A549 (cell line): ENCODE results near the gene RMND5B. TPM values are rescaled to one million over a fixed set of nuclear protein-coding genes. Genes with fewer than 3 reads are reported as not detected.

ENCODE experiments used
- ATAC-seq, 2 experiments: fragments of 200-7000 bp in 1 of 2; fragments of >200 bp in 1 of 2; cut with Nextera tagmentation in 1 of 2; cut with Tn5 transposase in 1 of 2; 3 replicates each; pipeline versions ENCODE4 v1.8.0 to v1.9.1; 2018 to 2020; ENCODE audit warnings: mild to moderate bottlenecking in 1 of 2, moderate library complexity in 1 of 2
- CTCF ChIA-PET: fragments of 300-600 bp; sonication (Branson Sonifier 250); formaldehyde crosslinking; extraction: SDS; loops from one replicate; lab custom pipeline; 2021; ENCODE audit warnings: antibody characterized with exemption, inconsistent platforms; lab: Yijun Ruan, JAX
- POLR2A ChIA-PET: fragments of 350-600 bp; formaldehyde crosslinking; extraction: SDS; loops from one replicate; lab custom pipeline; 2021; ENCODE audit warnings: antibody characterized with exemption, inconsistent platforms; lab: Yijun Ruan, JAX
- DNase-seq, 2 experiments: peaks; one replicate each; pipeline versions ENCODE4 v3.0.0 to v3.0.0-alpha.2; 2011 to 2016; ENCODE audit warnings: low read depth in 1 of 2, low spot score in 1 of 2
- FAIRE-seq: peaks from 2 replicates; lab custom pipeline; 2011; peaks lifted over from hg19 to GRCh38; lab: Jason Lieb, UNC
- H3K27ac ChIP-seq, 2 experiments: fragments of >200 bp; sonication (Bioruptor Twin); formaldehyde crosslinking; 3 replicates each; pipeline ENCODE4 v1.5.1; 2016 to 2017
- H3K4me1 ChIP-seq: fragments of >200 bp; sonication (Bioruptor Twin); formaldehyde crosslinking; 3 replicates; pipeline ENCODE4 v1.6.1; 2016
- H3K4me2 ChIP-seq: fragments of >200 bp; sonication (Bioruptor Twin); formaldehyde crosslinking; 3 replicates; pipeline ENCODE4 v1.6.1; 2016
- H3K4me3 ChIP-seq: fragments of >200 bp; sonication (Bioruptor Twin); formaldehyde crosslinking; 3 replicates; pipeline ENCODE4 v1.5.1; 2016
- H3K9me3 ChIP-seq: fragments of >200 bp; sonication (Bioruptor Twin); formaldehyde crosslinking; 3 replicates; pipeline ENCODE4 v1.6.1; 2016
- ATOH8 ChIP-seq: fragments of 250-450 bp; sonication (Bioruptor Pico); IDR thresholded peaks from 2 replicates; pipeline ENCODE4 v1.5.0; 2020; ENCODE audit warnings: low read depth, mild to moderate bottlenecking, moderate library complexity
- BHLHE40 ChIP-seq: IDR thresholded peaks from 2 replicates; pipeline ENCODE4 v1.6.1; 2012; ENCODE audit warnings: low read depth, low read length, inconsistent platforms
- CHD2 ChIP-seq: fragments of 150-350 bp; IDR thresholded peaks from 2 replicates; pipeline ENCODE4 v1.6.1; 2014; ENCODE audit warnings: low read length; ENCODE audit not compliant: partially characterized antibody
- ESRRA ChIP-seq: fragments of 150-350 bp; IDR thresholded peaks from 2 replicates; pipeline ENCODE4 v1.6.1; 2014; ENCODE audit warnings: mild to moderate bottlenecking, low read length, borderline replicate concordance
- FOSB ChIP-seq: fragments of 250-450 bp; sonication (Bioruptor Pico); IDR thresholded peaks from 2 replicates; pipeline ENCODE4 v1.5.0; 2020; ENCODE audit warnings: mild to moderate bottlenecking, moderate library complexity
- HES2 ChIP-seq: fragments of >200 bp; sonication (Bioruptor Twin); formaldehyde crosslinking; IDR thresholded peaks from 2 replicates; pipeline ENCODE4 v1.6.1; 2016
- HOXA7 ChIP-seq: fragments of 250-450 bp; sonication (Bioruptor Pico); IDR thresholded peaks from 2 replicates; pipeline ENCODE4 v1.5.0; 2020; ENCODE audit warnings: mild to moderate bottlenecking, moderate library complexity
- JUN ChIP-seq, 2 experiments: fragments of >200 bp; sonication (Bioruptor Twin); formaldehyde crosslinking; IDR thresholded peaks; 2 replicates in 1 of 2; 3 replicates in 1 of 2; pipeline ENCODE4 v1.6.1; 2016 to 2017
- KDM5A ChIP-seq: fragments of 200-600 bp; sonication (generic); IDR thresholded peaks from 2 replicates; pipeline ENCODE4 v1.6.1; 2016; ENCODE audit warnings: antibody characterized with exemption, mild to moderate bottlenecking
- MAFK ChIP-seq: fragments of 450-650 bp; IDR thresholded peaks from 2 replicates; pipeline ENCODE4 v1.6.1; 2014; ENCODE audit not compliant: partially characterized antibody
- MAX ChIP-seq: IDR thresholded peaks from 2 replicates; pipeline ENCODE4 v1.6.1; 2012
- NR3C1 ChIP-seq: fragments of >200 bp; sonication (Bioruptor Twin); formaldehyde crosslinking; IDR thresholded peaks from 3 replicates; pipeline ENCODE4 v1.6.1; 2017
- PBX3 ChIP-seq: IDR thresholded peaks from 2 replicates; pipeline ENCODE4 v1.6.1; 2012
- POLR2AphosphoS2 ChIP-seq: conservative IDR thresholded peaks from 2 replicates; pipeline ENCODE4 v1.6.1; 2012; ENCODE audit warnings: low read length, improper control_type of control experiment, inconsistent platforms
- RNF2 ChIP-seq: fragments of 200-600 bp; sonication (generic); IDR thresholded peaks from 2 replicates; pipeline ENCODE4 v1.6.1; 2016; ENCODE audit warnings: low read depth, mild to moderate bottlenecking, antibody characterized with exemption, moderate library complexity, borderline replicate concordance
- SMC3 ChIP-seq: fragments of >200 bp; sonication (Bioruptor Twin); formaldehyde crosslinking; IDR thresholded peaks from 3 replicates; pipeline ENCODE4 v1.6.1; 2018; ENCODE audit warnings: inconsistent platforms
- USF2 ChIP-seq: fragments of 450-650 bp; IDR thresholded peaks from 2 replicates; pipeline ENCODE4 v1.6.1; 2014; ENCODE audit warnings: antibody characterized with exemption
- WGBS: methylation state at CpG from one replicate; pipeline ENCODE4 v1.1.6; 2017; ENCODE audit errors: missing lambda C conversion rate; 5-methylcytosine and 5-hydroxymethylcytosine counted together
- polyA plus RNA-seq, 4 experiments: library from polyadenylated mRNA; depleted of rRNA in 3 of 4; stranded (reverse); fragments of >200 nt; fragmentation: RNase III in 1 of 4; extraction: RNeasy Plus Mini Kit Qiagen cat#74134 plus additional on column Dnase treatment in 1 of 4; gene quantifications; 2 replicates in 3 of 4; 3 replicates in 1 of 4; pipeline ENCODE4 v1.2.3, GENCODE V29; 2011 to 2017

RMND5B gene
- polyA plus RNA-seq, 2 of the 4 experiments (the other 2 are of a cell fraction): 20.2 to 30.3 TPM

- DNase-seq (no peak), FAIRE-seq (no peak), ATAC-seq (no peak)
- Histone ChIP-seq H3K4me1 (peaks cover 7% of the 10 kb centered on the region; the same call in 2 of the 3 replicates), H3K9me3 (no peaks in the 10 kb centered on the region), H3K4me2 (no peak overlapping the region), H3K4me3 (no peak overlapping the region), H3K27ac (no peak overlapping the region)
- ChIA-PET CTCF (interaction anchor here (0.6 to 1.5 kb wide), 5 partner anchors 23 to 41 kb away, joined by 3 to 8 read pairs (median 3); no protein-coding TSS in a partner anchor), POLR2A (interaction anchor here (1.2 kb wide), 1 partner anchor 37 kb away, joined by 3 read pairs; the partner anchor contains the start of gene NHP2)
- no peak for TF ChIP-seq CHD2
- no peak for TF ChIP-seq SMC3
- TF ChIP-seq NR3C1: no peak
- no peak for TF ChIP-seq MAFK
- no peak for TF ChIP-seq HOXA7 (CRISPR knock-in tag)
- no peak for TF ChIP-seq POLR2AphosphoS2
- no peak for TF ChIP-seq HES2
- TF ChIP-seq RNF2: no peak
- TF ChIP-seq USF2: no peak
- no peak for TF ChIP-seq ATOH8 (CRISPR knock-in tag)
- no peak for TF ChIP-seq FOSB (CRISPR knock-in tag)
- TF ChIP-seq ESRRA: no peak
- no peak for TF ChIP-seq PBX3
- TF ChIP-seq MAX: no peak
- 48% methylated on average over 18 of the region's 22 CpGs for WGBS
Observed at GRCh38 chr5:178116143-178116885, 14.5 kb upstream of the RMND5B start.

GRCh38 chr5:178117923-178118701 is 12.7 kb upstream of the RMND5B start:
- Histone ChIP-seq H3K27ac (no peak overlapping the region), H3K9me3 (no peaks in the 10 kb centered on the region), H3K4me1 (peaks cover 7% of the 10 kb centered on the region; the same call in 2 of the 3 replicates), H3K4me3 (no peak overlapping the region), H3K4me2 (no peak overlapping the region)
- ATAC-seq (no peak), FAIRE-seq (no peak), DNase-seq (no peak)
- 74% methylated on average over 16 of the region's 18 CpGs for WGBS
- TF ChIP-seq BHLHE40: no peak
- no peak for TF ChIP-seq PBX3
- TF ChIP-seq HES2: no peak
- no peak for TF ChIP-seq JUN (IDR thresholded peaks at IDR 0.05)
- TF ChIP-seq ESRRA: no peak
- no peak for TF ChIP-seq CHD2
- no peak for TF ChIP-seq KDM5A
- CTCF ChIA-PET: interaction anchor here (0.8 to 2.2 kb wide), 4 partner anchors 11 to 41 kb away, joined by 3 to 11 read pairs (median 4); no protein-coding TSS in a partner anchor
- POLR2A ChIA-PET: no interaction called here
